Measurements from ENCODE around the gene SYK.

The SYK gene

DNA sequence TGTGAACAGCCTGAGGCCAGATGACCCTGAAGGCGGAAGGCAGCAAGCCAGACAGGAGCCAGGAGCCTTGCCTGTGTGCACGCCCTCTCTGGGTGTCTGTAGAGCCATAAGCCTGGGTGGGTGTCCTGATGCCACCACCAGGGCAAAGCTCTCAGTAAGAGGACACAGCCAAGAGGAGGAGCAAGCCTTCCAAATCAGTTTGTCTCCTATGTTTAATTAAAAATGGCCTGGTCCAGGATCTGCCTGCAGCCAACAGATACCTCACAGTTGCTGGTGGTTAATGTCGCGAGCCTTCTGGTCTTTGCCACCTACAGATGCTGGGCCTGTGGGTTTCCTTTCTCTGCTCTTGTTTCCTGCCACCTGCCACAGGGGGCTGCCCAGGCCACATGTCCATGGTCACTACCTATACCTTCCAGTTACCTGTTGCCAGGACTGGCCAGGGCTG lies 56.9 kb downstream of the SYK start:
- Histone ChIP-seq H2BK12ac (ENCODE audit: low read length in 2 of 2) (no peak overlapping the region), H2BK5ac (ENCODE audit: low read depth, low read length, poor library complexity, severe bottlenecking) (no peak overlapping the region), H3K9ac (ENCODE audit: low read length) (no peak overlapping the region), H2BK120ac (ENCODE audit: low read depth, low read length) (no peak overlapping the region), H3K36me3 (ENCODE audit: control insufficient read depth in 1 of 2, insufficient read depth in 2 of 2, low read depth in 1 of 2, low read length in 2 of 2) (peaks cover 0 to 12% of the 10 kb centered on the region in 2 experiments), H3K18ac (ENCODE audit: low read depth in 1 of 2, low read length in 2 of 2) (no peak overlapping the region), H2BK15ac (ENCODE audit: low read depth, poor library complexity, severe bottlenecking) (no peak overlapping the region), H3K23ac (ENCODE audit: low read length in 2 of 2) (no peak overlapping the region), H4K8ac (ENCODE audit: low read length) (peak overlapping the region; percentile 57), H4K91ac (ENCODE audit: low read length) (no peak overlapping the region), H3K27ac (ENCODE audit: low read length, poor library complexity, severe bottlenecking) (no peak overlapping the region), H3K4me2 (ENCODE audit: low read length, poor library complexity, severe bottlenecking) (no peak overlapping the region), H2AFZ (ENCODE audit: low read depth, low read length) (no peak overlapping the region), H3K4me1 (ENCODE audit: control insufficient read depth, insufficient read depth, low read depth, low read length) (peaks cover 8% of the 10 kb centered on the region), H3K9me3 (ENCODE audit: control insufficient read depth, low read length) (no peaks in the 10 kb centered on the region), H3K14ac (ENCODE audit: low read length in 2 of 2) (no peak overlapping the region), H3K4me3 (ENCODE audit: insufficient read depth in 1 of 2, low read depth in 1 of 2, low read length in 2 of 2) (no peak overlapping the region), H2AK5ac (ENCODE audit: low read length, severe bottlenecking) (no peak overlapping the region), H3K27me3 (ENCODE audit: control insufficient read depth in 1 of 2, insufficient read depth in 1 of 2, low read length in 2 of 2) (peaks cover 0 to 40% of the 10 kb centered on the region in 2 experiments), H3K79me1 (replicated peaks; ENCODE audit: low read length, poor library complexity, severe bottlenecking) (peaks cover 1% of the 10 kb centered on the region), H3K4ac (ENCODE audit: low read depth in 1 of 2, low read length in 2 of 2) (no peak overlapping the region)
- no peak for DNase-seq
- 98% methylated on average over 4 of the region's 4 CpGs for WGBS

DNA sequence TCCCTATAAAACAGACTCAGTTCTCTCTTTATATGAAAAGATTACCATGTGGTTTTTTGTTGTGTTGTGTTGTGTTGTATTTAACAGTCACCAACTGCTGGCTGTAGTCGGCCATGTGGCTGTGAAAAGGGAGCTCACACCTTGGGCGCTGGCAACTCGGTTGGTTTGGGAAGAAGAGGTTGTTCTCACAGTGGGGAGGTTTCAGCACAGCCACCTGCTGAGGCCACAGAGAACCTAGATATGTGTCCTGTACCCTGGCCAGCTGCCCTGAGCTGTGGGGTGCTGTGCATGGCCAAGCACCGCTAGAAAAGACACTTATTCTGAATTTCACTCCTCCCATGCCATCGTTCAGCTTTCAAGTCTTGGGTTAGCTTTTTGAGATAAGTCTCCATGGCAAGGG lies 58.8 kb downstream of the SYK start:
- Histone ChIP-seq H4K91ac (ENCODE audit: low read length) (no peak overlapping the region), H3K18ac (ENCODE audit: low read depth in 1 of 2, low read length in 2 of 2) (no peak overlapping the region), H3K4me3 (ENCODE audit: insufficient read depth in 1 of 2, low read depth in 1 of 2, low read length in 2 of 2) (no peak overlapping the region), H3K14ac (ENCODE audit: low read length in 2 of 2) (no peak overlapping the region), H3K4me2 (ENCODE audit: low read length, poor library complexity, severe bottlenecking) (no peak overlapping the region), H2BK15ac (ENCODE audit: low read depth, poor library complexity, severe bottlenecking) (no peak overlapping the region), H3K9me3 (ENCODE audit: control insufficient read depth, low read length) (no peaks in the 10 kb centered on the region), H2BK12ac (ENCODE audit: low read length in 2 of 2) (no peak overlapping the region), H3K27ac (ENCODE audit: low read length, poor library complexity, severe bottlenecking) (no peak overlapping the region), H2BK120ac (ENCODE audit: low read depth, low read length) (no peak overlapping the region), H3K27me3 (ENCODE audit: control insufficient read depth in 1 of 2, insufficient read depth in 1 of 2, low read length in 2 of 2) (peaks cover 0 to 40% of the 10 kb centered on the region in 2 experiments), H3K9ac (ENCODE audit: low read length) (no peak overlapping the region), H4K8ac (ENCODE audit: low read length) (no peak overlapping the region), H2AK5ac (ENCODE audit: low read length, severe bottlenecking) (no peak overlapping the region), H2AFZ (ENCODE audit: low read depth, low read length) (no peak overlapping the region), H3K4me1 (ENCODE audit: control insufficient read depth, insufficient read depth, low read depth, low read length) (peaks cover 3% of the 10 kb centered on the region), H3K4ac (ENCODE audit: low read depth in 1 of 2, low read length in 2 of 2) (no peak overlapping the region), H3K79me1 (replicated peaks; ENCODE audit: low read length, poor library complexity, severe bottlenecking) (no peaks in the 10 kb centered on the region), H2BK5ac (ENCODE audit: low read depth, low read length, poor library complexity, severe bottlenecking) (no peak overlapping the region), H3K36me3 (ENCODE audit: control insufficient read depth in 1 of 2, insufficient read depth in 2 of 2, low read depth in 1 of 2, low read length in 2 of 2) (peaks cover 0 to 12% of the 10 kb centered on the region in 2 experiments), H3K23ac (ENCODE audit: low read length in 2 of 2) (no peak overlapping the region)
- WGBS: 90% methylated on average over 5 of the region's 5 CpGs
- no peak for DNase-seq

- peak overlapping the region in 1 of 2 experiments; percentile 54 for H3K18ac ChIP-seq (ENCODE audit: low read depth in 1 of 2, low read length in 2 of 2)
- WGBS: 89% methylated on average over 7 of the region's 7 CpGs
- H3K79me1 ChIP-seq (replicated peaks; ENCODE audit: low read length, poor library complexity, severe bottlenecking): no peaks in the 10 kb centered on the region
- no peak overlapping the region for H3K9ac ChIP-seq (ENCODE audit: low read length)
- H3K4me1 ChIP-seq (ENCODE audit: control insufficient read depth, insufficient read depth, low read depth, low read length): peaks cover 3% of the 10 kb centered on the region
- H3K27me3 ChIP-seq (ENCODE audit: control insufficient read depth in 1 of 2, insufficient read depth in 1 of 2, low read length in 2 of 2): peaks cover 0 to 38% of the 10 kb centered on the region in 2 experiments
- no peak overlapping the region for H4K8ac ChIP-seq (ENCODE audit: low read length)
- H4K91ac ChIP-seq (ENCODE audit: low read length): no peak overlapping the region
- H3K27ac ChIP-seq (ENCODE audit: low read length, poor library complexity, severe bottlenecking): no peak overlapping the region
- H3K9me3 ChIP-seq (ENCODE audit: control insufficient read depth, low read length): no peaks in the 10 kb centered on the region
- H3K36me3 ChIP-seq (ENCODE audit: control insufficient read depth in 1 of 2, insufficient read depth in 2 of 2, low read depth in 1 of 2, low read length in 2 of 2): peaks cover 0 to 12% of the 10 kb centered on the region in 2 experiments
- no peak overlapping the region for H3K4me3 ChIP-seq (ENCODE audit: insufficient read depth in 1 of 2, low read depth in 1 of 2, low read length in 2 of 2)
- no peak overlapping the region for H2BK120ac ChIP-seq (ENCODE audit: low read depth, low read length)
- no peak overlapping the region for H3K23ac ChIP-seq (ENCODE audit: low read length in 2 of 2)
- no peak overlapping the region for H3K4ac ChIP-seq (ENCODE audit: low read depth in 1 of 2, low read length in 2 of 2)
- no peak overlapping the region for H2BK12ac ChIP-seq (ENCODE audit: low read length in 2 of 2)
- H2AK5ac ChIP-seq (ENCODE audit: low read length, severe bottlenecking): no peak overlapping the region
- no peak overlapping the region for H2BK15ac ChIP-seq (ENCODE audit: low read depth, poor library complexity, severe bottlenecking)
- no peak overlapping the region for H2BK5ac ChIP-seq (ENCODE audit: low read depth, low read length, poor library complexity, severe bottlenecking)
- no peak overlapping the region for H2AFZ ChIP-seq (ENCODE audit: low read depth, low read length)
- no peak overlapping the region for H3K4me2 ChIP-seq (ENCODE audit: low read length, poor library complexity, severe bottlenecking)
- H3K14ac ChIP-seq (ENCODE audit: low read length in 2 of 2): no peak overlapping the region
- DNase-seq: no peak
These were observed 59.2 kb downstream of the SYK start for GRCh38 chr9:90860826-90861225.

- H3K4ac ChIP-seq (ENCODE audit: low read depth in 1 of 2, low read length in 2 of 2): no peak overlapping the region
- no peak overlapping the region for H3K9ac ChIP-seq (ENCODE audit: low read length)
- H2BK15ac ChIP-seq (ENCODE audit: low read depth, poor library complexity, severe bottlenecking): no peak overlapping the region
- no peak overlapping the region for H2AK5ac ChIP-seq (ENCODE audit: low read length, severe bottlenecking)
- peaks cover 0 to 38% of the 10 kb centered on the region in 2 experiments for H3K27me3 ChIP-seq (ENCODE audit: control insufficient read depth in 1 of 2, insufficient read depth in 1 of 2, low read length in 2 of 2)
- no peaks in the 10 kb centered on the region for H3K9me3 ChIP-seq (ENCODE audit: control insufficient read depth, low read length)
- no peak for DNase-seq
- H2AFZ ChIP-seq (ENCODE audit: low read depth, low read length): no peak overlapping the region
- peaks cover 3% of the 10 kb centered on the region for H3K4me1 ChIP-seq (ENCODE audit: control insufficient read depth, insufficient read depth, low read depth, low read length)
- no peaks in the 10 kb centered on the region for H3K79me1 ChIP-seq (replicated peaks; ENCODE audit: low read length, poor library complexity, severe bottlenecking)
- no peak overlapping the region for H3K27ac ChIP-seq (ENCODE audit: low read length, poor library complexity, severe bottlenecking)
- H4K8ac ChIP-seq (ENCODE audit: low read length): no peak overlapping the region
- H2BK12ac ChIP-seq (ENCODE audit: low read length in 2 of 2): no peak overlapping the region
- H3K4me2 ChIP-seq (ENCODE audit: low read length, poor library complexity, severe bottlenecking): no peak overlapping the region
- H3K14ac ChIP-seq (ENCODE audit: low read length in 2 of 2): no peak overlapping the region
- no peak overlapping the region for H4K91ac ChIP-seq (ENCODE audit: low read length)
- no peak overlapping the region for H2BK120ac ChIP-seq (ENCODE audit: low read depth, low read length)
- H2BK5ac ChIP-seq (ENCODE audit: low read depth, low read length, poor library complexity, severe bottlenecking): no peak overlapping the region
- no peak overlapping the region for H3K4me3 ChIP-seq (ENCODE audit: insufficient read depth in 1 of 2, low read depth in 1 of 2, low read length in 2 of 2)
- peaks cover 0 to 12% of the 10 kb centered on the region in 2 experiments for H3K36me3 ChIP-seq (ENCODE audit: control insufficient read depth in 1 of 2, insufficient read depth in 2 of 2, low read depth in 1 of 2, low read length in 2 of 2)
- no peak overlapping the region for H3K23ac ChIP-seq (ENCODE audit: low read length in 2 of 2)
- 100% methylated on average over 2 of the region's 2 CpGs for WGBS
- no peak overlapping the region for H3K18ac ChIP-seq (ENCODE audit: low read depth in 1 of 2, low read length in 2 of 2)
These were observed 59.8 kb downstream of the SYK start for GRCh38 chr9:90861380-90861779.

Data from mesenchymal stem cell (in vitro differentiated cells and primary cell).